Endothelial cell of hepatic sinusoid (primary cell): ENCODE results near the gene FYB1.

Source experiments
- in situ Hi-C: cut with HindIII; loops from 2 replicates; pipeline ENCODE4 v1.10.0; 2017; ENCODE audit warnings: low sequenced_read_pairs

The FYB1 gene

DNA sequence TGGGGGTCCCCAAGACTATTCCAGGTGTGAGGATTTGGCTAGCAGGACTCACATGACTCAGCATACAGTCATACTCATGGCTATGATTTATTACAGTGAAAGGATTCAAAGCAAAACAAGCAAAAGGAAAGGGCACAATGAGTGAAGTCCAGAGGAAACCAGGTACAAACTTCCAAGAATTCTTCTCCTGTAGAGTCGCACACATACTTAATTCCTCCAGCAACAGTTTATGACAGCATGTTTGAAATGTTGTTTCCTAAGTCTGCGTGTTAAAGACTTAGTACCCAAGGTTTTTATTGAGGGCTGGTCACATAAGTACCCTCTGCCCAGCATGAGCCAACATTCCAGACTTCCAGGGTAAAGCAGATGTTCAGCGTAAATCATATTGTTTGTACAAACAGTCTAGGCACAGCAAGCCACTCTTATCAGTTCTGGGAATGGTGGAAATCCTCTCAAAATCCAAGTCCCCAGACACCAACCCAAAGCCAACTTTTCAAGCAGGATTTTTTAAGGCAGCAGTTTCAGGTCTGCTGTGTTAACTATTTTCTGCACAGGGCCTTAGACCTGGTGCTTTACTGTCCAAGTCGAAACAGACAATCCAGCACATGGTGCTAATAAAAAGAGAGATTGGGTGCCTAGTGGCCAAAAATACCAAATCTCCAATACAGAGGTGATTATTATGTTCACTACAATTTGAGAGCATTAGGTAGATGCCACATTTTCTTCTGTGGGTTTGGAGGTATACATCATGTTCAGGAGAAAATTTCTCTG is 126.6 kb downstream of the FYB1 start:
- in situ Hi-C loops: no loop called here

GRCh38 chr5:39091940-39092580 is 127.3 kb downstream of the FYB1 start:
- in situ Hi-C loops: no loop called here

DNA sequence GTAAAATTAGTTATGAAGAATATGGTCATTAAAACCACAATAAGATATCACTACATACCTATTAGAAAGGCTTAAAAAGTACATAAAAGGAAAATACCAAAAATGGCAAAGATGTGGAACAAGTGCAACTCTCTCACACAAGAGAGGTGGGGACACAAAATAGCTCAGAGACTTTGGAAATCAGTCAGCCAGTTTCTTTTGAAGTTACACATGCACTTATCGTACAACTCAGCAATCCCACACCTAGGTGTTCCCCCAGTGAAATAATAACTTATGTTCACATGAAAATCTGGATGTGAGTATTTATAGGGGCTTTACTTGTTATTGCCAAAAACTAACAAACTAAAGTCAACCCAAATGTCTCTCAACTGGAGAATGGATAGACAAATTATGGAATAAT is 135.4 kb downstream of the FYB1 start:
- in situ Hi-C loops: no loop called here

- in situ Hi-C loops: no loop called here
Measured at GRCh38 chr5:39082995-39083394, 136.4 kb downstream of the FYB1 start.

DNA sequence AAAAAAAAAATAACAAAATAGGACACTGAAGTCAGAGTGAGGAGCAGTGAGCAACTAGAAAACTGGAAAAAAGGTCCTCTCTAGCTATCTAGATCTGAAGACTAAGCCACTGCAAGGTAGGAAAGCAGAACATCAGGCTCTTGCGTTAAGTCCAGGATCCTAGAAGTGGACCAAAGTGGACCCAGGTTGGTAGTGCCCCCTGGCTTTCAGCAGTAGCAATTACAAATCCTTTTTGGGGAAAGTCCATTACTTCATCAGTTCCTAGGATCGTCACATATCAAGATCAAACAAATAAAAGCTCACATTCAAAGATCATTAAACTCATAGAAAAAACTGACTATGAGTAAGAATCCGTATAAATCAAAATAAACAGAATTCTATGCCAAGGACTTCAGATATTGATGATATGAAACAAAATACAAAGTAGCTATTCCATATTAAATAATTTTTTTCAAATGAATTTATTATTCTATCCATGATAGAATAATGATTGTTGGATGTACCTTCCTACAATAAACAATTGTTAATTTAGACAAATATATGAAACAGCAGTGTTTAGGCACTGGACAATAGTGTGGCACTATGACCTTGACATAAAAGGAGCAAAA is 138.7 kb downstream of the FYB1 start:
- in situ Hi-C loops: no loop called here

GRCh38 chr5:39080168-39080567 is 139.2 kb downstream of the FYB1 start:
- in situ Hi-C loops: no loop called here

GRCh38 chr5:39079147-39079546 is 140.2 kb downstream of the FYB1 start:
- in situ Hi-C loops: no loop called here

GRCh38 chr5:39076757-39077728 is 142.3 kb downstream of the FYB1 start:
- in situ Hi-C loops: no loop called here

GRCh38 chr5:39076101-39076756 is 143.1 kb downstream of the FYB1 start:
- in situ Hi-C loops: no loop called here

GRCh38 chr5:39074017-39074814 is 145.1 kb downstream of the FYB1 start, which contains the start of gene RICTOR:
RICTOR (minus strand) TSS chr5:39074399; CDS start chr5:39074377, 22 bp downstream.
- in situ Hi-C loops: no loop called here

DNA sequence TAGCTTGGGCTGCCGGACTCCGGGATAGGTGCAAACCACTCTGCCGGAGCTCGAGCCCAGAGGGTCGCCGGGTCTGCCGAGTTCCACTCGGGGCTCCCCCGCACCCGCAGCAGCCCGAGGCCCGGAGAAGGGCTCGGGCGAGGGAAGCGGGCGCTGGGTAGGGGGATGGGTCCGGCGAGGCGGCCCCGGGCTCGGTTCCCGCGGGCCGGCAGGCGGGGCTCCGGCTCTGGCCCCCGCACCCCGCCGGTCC is 145.7 kb downstream of the FYB1 start:
- in situ Hi-C loops: no loop called here

GRCh38 chr5:39072925-39073766 is 146.2 kb downstream of the FYB1 start:
- in situ Hi-C loops: no loop called here

DNA sequence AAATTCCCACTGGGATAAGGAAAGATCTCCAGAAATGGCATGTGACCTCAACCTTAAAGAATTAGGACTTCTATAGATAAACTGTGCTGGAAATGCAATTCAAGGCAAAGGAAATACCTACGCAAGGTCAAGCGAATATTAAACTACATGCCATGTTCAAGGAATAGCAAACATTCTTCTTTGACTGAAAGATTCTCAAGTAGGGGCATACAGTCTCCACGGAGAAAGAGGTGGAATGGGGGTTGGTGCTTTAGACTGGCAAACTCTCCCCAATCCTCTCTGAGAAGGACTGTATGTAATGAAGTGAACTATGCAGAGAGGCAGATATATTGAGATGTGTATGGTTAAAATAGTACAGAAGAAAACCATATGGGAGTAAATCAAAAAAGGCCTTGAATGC is 151.3 kb downstream of the FYB1 start:
- in situ Hi-C loops: no loop called here

GRCh38 chr5:39064450-39064849 is 154.9 kb downstream of the FYB1 start:
- in situ Hi-C loops: no loop called here

- in situ Hi-C loops: no loop called here
Measured at GRCh38 chr5:39063037-39063436, 156.3 kb downstream of the FYB1 start.

- in situ Hi-C loops: no loop called here
Measured at GRCh38 chr5:39062530-39062929, 156.8 kb downstream of the FYB1 start.

- in situ Hi-C loops: no loop called here
Measured at GRCh38 chr5:39062104-39062503, 157.3 kb downstream of the FYB1 start.

DNA sequence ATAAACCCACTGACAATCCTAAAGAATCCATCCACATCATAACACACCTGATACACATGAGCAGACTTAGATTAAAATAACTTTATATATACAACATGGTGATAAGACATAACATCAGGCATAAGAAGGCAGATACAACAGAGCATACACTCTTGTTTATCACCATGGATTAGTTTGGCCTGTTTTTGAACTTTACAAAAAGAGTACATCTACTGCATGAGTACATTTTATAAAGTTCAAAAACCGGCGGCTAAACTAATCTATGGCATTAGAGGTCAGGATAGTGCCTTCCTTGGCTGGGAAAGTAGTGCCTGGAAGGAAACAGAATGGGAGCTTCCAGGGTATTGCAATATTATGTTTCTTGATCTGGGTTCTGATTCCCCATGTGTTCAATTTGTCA is 160.3 kb downstream of the FYB1 start:
- in situ Hi-C loops: no loop called here
